Glutamatergic neuron (in vitro differentiated cells): ENCODE data around the gene MBP. TPM values are rescaled to one million over a fixed set of nuclear protein-coding genes. Genes with fewer than 3 reads are reported as not detected.

Source experiments
- DNase-seq: peaks from one replicate; pipeline ENCODE4 v3.0.0; 2022
- H3K27ac Mint-ChIP-seq: one replicate; pipeline ENCODE4 v1.8.0; 2020; ENCODE audit warnings: mild to moderate bottlenecking, mixed read lengths, inconsistent platforms; ENCODE audit not compliant: unreplicated experiment
- H3K27me3 Mint-ChIP-seq: one replicate; pipeline ENCODE4 v1.8.0; 2020; ENCODE audit warnings: mild to moderate bottlenecking, moderate library complexity, mixed read lengths, inconsistent platforms; ENCODE audit not compliant: unreplicated experiment
- H3K36me3 Mint-ChIP-seq: one replicate; pipeline ENCODE4 v1.8.0; 2020; ENCODE audit warnings: mild to moderate bottlenecking, mixed read lengths, inconsistent platforms; ENCODE audit not compliant: unreplicated experiment
- H3K4me1 Mint-ChIP-seq: one replicate; pipeline ENCODE4 v1.8.0; 2020; ENCODE audit warnings: mild to moderate bottlenecking, low read depth, mixed read lengths, inconsistent platforms; ENCODE audit not compliant: unreplicated experiment
- H3K4me3 Mint-ChIP-seq: one replicate; pipeline ENCODE4 v1.8.0; 2020; ENCODE audit warnings: mild to moderate bottlenecking, mixed read lengths, inconsistent platforms; ENCODE audit not compliant: unreplicated experiment
- H3K9me3 Mint-ChIP-seq: one replicate; pipeline ENCODE4 v1.8.0; 2020; ENCODE audit warnings: mild to moderate bottlenecking, moderate library complexity, mixed read lengths, inconsistent platforms; ENCODE audit not compliant: unreplicated experiment
- CTCF ChIP-seq: fragments of 200-600 bp; sonication (generic); IDR thresholded peaks from one replicate; pipeline ENCODE4 v1.5.0; 2021; ENCODE audit not compliant: partially characterized antibody, unreplicated experiment
- total RNA-seq: library from RNA; stranded (reverse); fragmentation: NEBNext Ultra II Directional; extraction: Animal tissue kit (Norgen Biotek cat#: 25700); gene quantifications from one replicate; pipeline ENCODE4 v1.2.1, GENCODE V29; 2021; ENCODE audit not compliant: unreplicated experiment

MBP gene
- total RNA-seq, 1 donor from 2014 or later: 82.6 TPM

GRCh38 chr18:77074431-77074830 is 58.2 kb downstream of the MBP start:
- TF ChIP-seq CTCF: no peak
- Mint-ChIP-seq H3K27me3 (peaks cover 3% of the 10 kb centered on the region), H3K4me1 (peaks cover 39% of the 10 kb centered on the region), H3K36me3 (peaks cover 6% of the 10 kb centered on the region), H3K9me3 (peaks cover 5% of the 10 kb centered on the region), H3K27ac (no peak overlapping the region), H3K4me3 (no peak overlapping the region)
- no peak for DNase-seq

GRCh38 chr18:77073336-77074093 is 59.1 kb downstream of the MBP start:
- no peak for TF ChIP-seq CTCF
- Mint-ChIP-seq H3K27me3 (peaks cover 3% of the 10 kb centered on the region), H3K36me3 (peaks cover 6% of the 10 kb centered on the region), H3K9me3 (peaks cover 13% of the 10 kb centered on the region), H3K4me3 (no peak overlapping the region), H3K27ac (peak overlapping the region; percentile 22), H3K4me1 (peaks cover 48% of the 10 kb centered on the region)
- no peak for DNase-seq

GRCh38 chr18:77072566-77072965 is 60.0 kb downstream of the MBP start:
- DNase-seq: no peak
- peak overlapping the region; percentile 77 for H3K27ac Mint-ChIP-seq
- no peak overlapping the region for H3K4me3 Mint-ChIP-seq
- peaks cover 6% of the 10 kb centered on the region for H3K36me3 Mint-ChIP-seq
- H3K9me3 Mint-ChIP-seq: peaks cover 13% of the 10 kb centered on the region
- no peak for TF ChIP-seq CTCF
- peaks cover 49% of the 10 kb centered on the region for H3K4me1 Mint-ChIP-seq
- H3K27me3 Mint-ChIP-seq: peaks cover 3% of the 10 kb centered on the region

GRCh38 chr18:77071711-77072292 is 60.8 kb downstream of the MBP start:
- no peak overlapping the region for H3K4me3 Mint-ChIP-seq
- no peaks in the 10 kb centered on the region for H3K27me3 Mint-ChIP-seq
- peaks cover 53% of the 10 kb centered on the region for H3K4me1 Mint-ChIP-seq
- H3K9me3 Mint-ChIP-seq: peaks cover 12% of the 10 kb centered on the region
- DNase-seq: no peak
- no peak for TF ChIP-seq CTCF
- peaks cover 6% of the 10 kb centered on the region for H3K36me3 Mint-ChIP-seq
- peak overlapping the region; percentile 77 for H3K27ac Mint-ChIP-seq

- H3K4me1 Mint-ChIP-seq: peaks cover 53% of the 10 kb centered on the region
Observed at GRCh38 chr18:77071061-77071460, 61.5 kb downstream of the MBP start.

More at GRCh38 chr18:77071061-77071460, 61.5 kb downstream of the MBP start:
- H3K4me3 Mint-ChIP-seq: no peak overlapping the region
- no peaks in the 10 kb centered on the region for H3K27me3 Mint-ChIP-seq
- DNase-seq: no peak
- no peak for TF ChIP-seq CTCF
- peaks cover 6% of the 10 kb centered on the region for H3K36me3 Mint-ChIP-seq
- peaks cover 12% of the 10 kb centered on the region for H3K9me3 Mint-ChIP-seq
- peak overlapping the region; percentile 77 for H3K27ac Mint-ChIP-seq
